Fibroblast of skin of scalp (primary cell): ENCODE measurements around the gene DLG2.

Experiments
- DNase-seq: peaks from one replicate; pipeline ENCODE4 v3.0.0-alpha.2; 2013

The DLG2 gene

GRCh38 chr11:83661491-83662350 lies 1965.4 kb downstream of the DLG2 start:
- DNase-seq = no peak

GRCh38 chr11:83659466-83659865 lies 1967.7 kb downstream of the DLG2 start:
- DNase-seq = no peak

GRCh38 chr11:83656796-83657330 lies 1970.3 kb downstream of the DLG2 start:
- no peak for DNase-seq

GRCh38 chr11:83655976-83656375 lies 1971.2 kb downstream of the DLG2 start:
- DNase-seq = no peak

GRCh38 chr11:83649528-83649855 lies 1977.7 kb downstream of the DLG2 start:
- no peak for DNase-seq

GRCh38 chr11:83648610-83649527 lies 1978.3 kb downstream of the DLG2 start:
- no peak for DNase-seq

GRCh38 chr11:83645561-83645960 lies 1981.6 kb downstream of the DLG2 start:
- no peak for DNase-seq

GRCh38 chr11:83643115-83643514 lies 1984.0 kb downstream of the DLG2 start:
- DNase-seq = no peak

GRCh38 chr11:83642500-83642899 lies 1984.6 kb downstream of the DLG2 start:
- DNase-seq = no peak

- DNase-seq = peak; percentile 46
These were observed 1985.6 kb downstream of the DLG2 start for GRCh38 chr11:83641511-83641910.

GRCh38 chr11:83639995-83640758 lies 1987.0 kb downstream of the DLG2 start:
- DNase-seq = no peak

GRCh38 chr11:83635166-83635565 lies 1992.0 kb downstream of the DLG2 start:
- DNase-seq = no peak

GRCh38 chr11:83630211-83630610 lies 1996.9 kb downstream of the DLG2 start:
- DNase-seq = no peak

GRCh38 chr11:83629775-83630174 lies 1997.4 kb downstream of the DLG2 start:
- DNase-seq = no peak

GRCh38 chr11:83628622-83629355 lies 1998.4 kb downstream of the DLG2 start:
- DNase-seq = no peak

- no peak for DNase-seq
These were observed 2001.8 kb downstream of the DLG2 start for GRCh38 chr11:83625336-83625735.

GRCh38 chr11:83617671-83618070 lies 2009.5 kb downstream of the DLG2 start:
- DNase-seq = no peak

GRCh38 chr11:83613767-83614121 lies 2013.4 kb downstream of the DLG2 start:
- DNase-seq = no peak

- no peak for DNase-seq
These were observed 2014.0 kb downstream of the DLG2 start for GRCh38 chr11:83612891-83613766.

- DNase-seq = no peak
These were observed 2015.5 kb downstream of the DLG2 start for GRCh38 chr11:83611600-83611999.

- DNase-seq = no peak
These were observed 2016.1 kb downstream of the DLG2 start for GRCh38 chr11:83611031-83611430.
